SIG-M5 treated with dmso at 0.1 percent for 504 hours (cell line): Measurements from ENCODE around the gene HAUS7.

Source experiments
- DNase-seq: peaks from one replicate; lab custom pipeline; 2025; ENCODE audit not compliant: unreplicated experiment; lab: John Stamatoyannopoulos, UW

HAUS7 gene

DNA sequence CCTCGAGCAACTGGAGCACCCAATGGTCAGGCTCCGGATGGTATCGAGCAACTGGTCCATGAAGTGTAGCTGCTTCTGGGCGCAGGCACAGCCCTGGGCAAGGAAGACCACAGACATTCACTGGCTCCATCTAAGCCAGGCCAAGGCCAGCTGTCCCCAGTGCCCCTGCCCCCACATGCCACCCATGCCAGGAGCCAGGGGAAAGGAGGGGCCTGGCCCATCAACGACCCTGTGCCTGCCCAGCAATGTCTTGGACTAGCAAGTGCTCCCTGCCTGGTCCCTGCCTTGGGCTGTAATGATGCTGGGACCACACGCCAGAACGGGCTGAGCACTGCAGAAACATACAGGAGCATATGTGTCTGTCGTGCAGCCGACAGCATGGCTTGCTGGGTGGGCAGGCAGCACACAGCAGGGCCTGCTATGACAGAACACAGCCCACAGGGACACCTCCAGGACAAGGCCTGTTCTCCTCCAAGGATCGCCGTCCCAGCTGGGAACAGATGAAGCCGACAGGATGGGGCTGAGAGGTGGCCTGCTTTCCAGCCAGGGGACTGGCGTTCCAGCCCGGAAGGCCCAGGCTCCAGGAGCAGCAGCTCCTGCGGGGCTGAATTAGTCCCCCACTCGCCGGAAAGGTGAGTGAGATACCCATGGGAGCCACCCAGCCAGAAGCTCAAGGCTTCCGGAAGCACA, 13.1 kb downstream of the HAUS7 start:
- DNase-seq: no peak

- no peak for DNase-seq
These were observed 13.7 kb downstream of the HAUS7 start for GRCh38 chrX:153456704-153457103.

DNA sequence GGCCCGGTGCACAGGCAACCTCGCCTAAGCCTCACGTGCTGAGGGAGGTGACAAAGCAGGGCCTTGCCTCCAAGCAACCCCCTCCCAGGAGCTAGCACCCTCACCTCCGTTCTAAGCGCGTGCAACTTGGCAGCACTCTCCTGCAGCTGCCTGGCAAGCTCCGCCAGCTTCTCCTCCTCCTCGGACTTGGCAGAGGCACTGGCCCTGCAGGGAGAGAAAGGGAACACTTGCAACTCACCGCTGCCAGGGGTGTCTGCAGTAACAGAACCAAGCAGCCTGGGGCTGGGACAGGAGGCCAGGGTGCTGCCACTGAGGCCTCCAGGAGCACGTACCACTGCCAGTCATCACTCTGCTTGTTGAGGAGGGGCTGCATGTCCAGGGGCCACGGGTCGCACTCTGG, 14.2 kb downstream of the HAUS7 start:
- DNase-seq: no peak

DNA sequence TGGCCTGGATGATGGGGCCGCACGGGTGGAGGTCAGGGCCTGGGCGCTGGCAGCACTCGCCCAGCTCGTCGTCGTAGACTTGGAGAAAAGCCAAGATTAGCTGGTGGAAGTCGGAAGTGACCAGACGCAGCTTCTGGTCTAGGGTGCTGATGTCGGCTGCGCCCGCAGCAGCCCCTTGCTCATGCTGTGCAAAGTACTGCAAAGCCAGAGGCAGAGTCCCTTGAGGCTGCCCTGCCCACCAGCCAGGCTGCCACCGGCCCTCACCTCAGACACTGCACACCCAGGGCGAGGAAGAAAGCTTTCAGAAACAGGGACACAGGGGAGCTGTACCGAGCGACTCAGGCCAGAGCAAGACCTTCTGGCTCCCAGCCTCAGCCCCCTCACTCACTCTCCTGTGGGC, 14.8 kb downstream of the HAUS7 start:
- DNase-seq: no peak

- no peak for DNase-seq
These were observed 15.3 kb downstream of the HAUS7 start for GRCh38 chrX:153454901-153455550.

DNA sequence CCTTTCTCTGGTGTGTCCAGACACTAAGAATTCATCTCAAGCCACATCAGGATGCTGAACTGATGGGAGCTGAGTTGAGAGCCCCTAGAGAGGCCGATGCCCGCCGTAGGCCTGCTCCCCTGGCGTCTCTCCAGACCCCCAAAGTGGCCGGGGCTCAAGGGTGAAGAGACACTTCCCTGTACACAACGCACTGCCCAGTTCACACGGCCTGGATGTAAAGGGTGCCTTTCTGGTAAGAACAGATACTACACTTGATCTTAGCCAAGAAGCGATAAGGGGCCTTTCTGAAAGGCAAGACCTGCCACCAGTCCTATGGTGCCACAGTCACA, 19.5 kb downstream of the HAUS7 start:
- DNase-seq: no peak

GRCh38 chrX:153450114-153450948, 20.0 kb downstream of the HAUS7 start:
- no peak for DNase-seq

- no peak for DNase-seq
These were observed 20.8 kb downstream of the HAUS7 start for GRCh38 chrX:153449368-153450113.

DNA sequence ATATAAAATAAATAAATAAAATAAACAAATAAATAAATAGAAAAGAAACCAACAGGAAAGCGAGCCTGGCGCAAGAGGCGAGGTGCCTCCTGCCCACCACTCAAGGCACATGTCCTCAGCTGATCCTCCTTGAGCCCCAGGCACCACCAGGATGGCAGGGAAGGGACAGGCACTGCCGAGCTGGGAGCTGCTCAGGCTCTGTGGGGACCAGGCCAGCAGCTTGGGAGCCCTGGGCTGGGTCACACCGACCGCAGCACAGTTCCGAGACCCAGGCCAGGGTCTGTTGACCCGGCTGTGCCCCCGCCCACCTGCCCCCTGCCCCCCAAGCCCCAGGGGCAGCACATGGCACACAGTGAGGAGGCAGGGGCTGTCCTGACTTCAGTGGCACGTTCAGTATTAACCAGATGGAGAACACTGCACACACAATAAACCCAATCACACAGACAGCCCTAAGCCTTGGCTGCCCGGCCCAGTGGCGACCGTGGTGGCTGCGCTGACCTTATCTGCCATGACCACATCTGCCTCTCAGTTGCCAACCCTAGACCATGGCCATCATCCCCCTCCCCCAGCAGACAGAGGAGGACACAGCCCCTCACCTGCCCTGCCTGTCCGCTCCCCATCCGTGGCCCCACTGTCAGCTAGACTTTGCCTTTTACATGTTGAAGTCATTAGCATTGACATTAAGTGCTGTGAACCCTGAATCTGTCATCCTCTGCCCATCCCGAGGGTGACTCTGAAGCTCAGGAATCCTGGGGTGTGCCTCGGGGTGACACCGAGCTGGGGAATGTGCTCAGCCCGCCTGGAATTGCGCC, 21.6 kb downstream of the HAUS7 start:
- no peak for DNase-seq

DNA sequence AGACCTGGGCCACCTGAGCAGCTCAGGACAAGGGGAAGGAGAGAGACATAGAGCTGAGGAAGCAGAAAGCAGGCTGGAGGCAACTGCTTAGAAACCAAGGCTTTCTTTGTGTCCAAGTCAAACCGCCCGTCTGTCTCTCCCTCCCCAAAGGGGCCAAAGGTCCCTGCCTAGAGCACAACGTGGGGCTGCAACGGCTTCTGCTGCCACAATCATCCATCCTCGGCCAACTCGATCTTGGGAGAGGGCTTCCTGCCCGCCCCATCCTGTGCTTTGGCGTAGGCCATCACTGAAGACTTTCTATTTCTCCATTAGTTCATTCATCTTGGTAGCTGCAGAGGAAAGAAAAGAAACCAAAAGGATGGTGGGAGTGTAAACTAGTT, 22.8 kb downstream of the HAUS7 start:
- DNase-seq: no peak

DNA sequence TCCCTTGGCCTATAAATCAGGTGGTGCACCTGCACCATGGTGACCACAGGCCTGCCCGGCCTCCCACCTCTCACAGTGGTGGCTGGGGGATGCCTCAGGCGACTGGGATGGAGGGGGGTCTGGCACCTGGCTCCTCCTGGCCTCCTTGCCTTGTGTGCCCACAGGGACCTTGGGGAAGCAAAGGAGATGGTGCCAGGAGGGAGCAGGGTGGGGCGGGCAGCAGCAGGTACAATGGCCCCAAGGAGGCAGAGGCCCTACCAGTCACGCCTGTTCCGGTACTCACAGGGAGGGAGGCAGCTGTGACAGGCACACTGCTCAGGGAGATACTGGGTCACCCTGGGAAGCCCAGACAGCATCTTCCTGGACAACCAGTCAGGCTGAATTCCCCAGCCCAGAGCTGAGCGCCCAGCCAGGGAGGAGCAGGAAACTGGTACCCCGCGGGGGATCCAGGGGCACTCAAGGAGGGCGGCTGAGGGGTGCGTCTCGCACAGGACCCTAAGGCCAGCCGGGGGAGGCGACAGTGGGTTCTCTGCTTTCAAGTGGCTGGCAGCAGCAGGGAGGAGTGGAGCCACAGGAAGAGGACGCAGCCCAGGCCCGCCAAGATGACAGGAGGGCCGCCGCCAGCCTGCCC, 23.3 kb downstream of the HAUS7 start:
- no peak for DNase-seq

- no peak for DNase-seq
These were observed 23.8 kb downstream of the HAUS7 start for GRCh38 chrX:153446636-153446936.

DNA sequence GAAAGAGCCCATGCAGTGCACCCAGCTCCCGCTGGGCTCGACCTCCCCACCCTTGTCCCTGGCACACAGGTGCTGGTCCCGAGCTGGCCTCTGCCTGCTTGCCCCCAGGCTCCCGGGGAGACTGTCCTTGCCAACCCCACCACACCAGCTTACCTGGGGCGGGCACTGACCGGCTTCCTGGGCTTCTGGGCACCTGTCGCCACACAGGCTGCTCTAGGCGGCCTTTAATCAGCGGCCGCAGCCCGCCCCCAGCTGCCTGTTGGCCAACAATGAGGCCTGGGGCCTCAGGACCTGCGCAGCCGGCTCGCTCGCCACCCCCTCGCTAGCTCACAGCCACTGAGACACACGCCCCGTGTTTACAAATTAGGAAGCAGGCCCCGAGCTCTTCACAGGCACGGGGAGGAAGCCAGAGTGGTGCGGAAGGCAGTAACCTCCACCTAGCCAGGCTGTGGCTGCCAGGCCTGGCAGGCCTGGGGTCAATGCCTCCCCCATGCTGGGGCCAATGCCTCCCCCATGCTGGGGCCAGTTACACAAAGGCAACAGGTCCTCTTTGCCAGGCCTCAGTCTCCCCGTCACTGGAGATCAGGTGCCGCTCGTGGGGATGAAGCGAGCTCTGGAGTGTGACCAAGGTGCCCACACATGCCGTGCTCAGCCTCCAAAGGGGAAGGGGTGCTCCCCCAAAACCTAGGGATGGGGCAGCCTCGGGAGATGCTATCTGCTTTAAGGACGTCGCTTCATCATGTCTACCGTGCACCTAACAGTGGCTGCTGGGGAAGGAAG, 24.3 kb downstream of the HAUS7 start, which contains the start of gene TREX2:
Gene TREX2, minus strand, starts transcription at position 201 of the 780 bp plus-strand sequence. CDS start 626 bp downstream, outside the sequence.
- no peak for DNase-seq

- no peak for DNase-seq
These were observed 25.1 kb downstream of the HAUS7 start for GRCh38 chrX:153445106-153445855.

- DNase-seq: no peak
These were observed 25.9 kb downstream of the HAUS7 start for GRCh38 chrX:153444333-153445011.

GRCh38 chrX:153443476-153444332, 26.7 kb downstream of the HAUS7 start:
- no peak for DNase-seq

DNA sequence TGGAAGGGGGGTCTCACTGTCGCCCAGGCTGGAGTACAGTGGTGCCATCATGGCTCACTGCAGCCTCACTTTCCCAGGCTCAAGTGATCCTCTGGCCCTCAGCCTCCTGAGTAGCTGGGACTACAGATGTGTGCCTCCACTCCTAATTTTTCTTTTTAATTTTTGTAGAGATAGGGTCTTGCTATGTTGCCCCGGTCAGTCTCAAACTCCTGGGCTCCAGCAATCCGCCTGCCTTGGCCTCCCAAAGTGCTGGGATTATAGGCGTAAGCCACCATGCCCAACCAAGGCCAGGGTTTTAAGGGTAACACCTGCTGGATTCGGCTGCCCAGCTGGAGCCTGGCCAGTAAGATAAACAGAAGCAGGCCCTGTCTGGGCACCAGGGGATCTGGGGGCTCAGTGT, 27.9 kb downstream of the HAUS7 start:
- no peak for DNase-seq
